NB4 (cell line): ENCODE data around the gene BPHL.
"Not testable (repeated sequence)": the region's sequence is repeated elsewhere in the genome, so short reads cannot be mapped to it uniquely, and the experiment has no call there.

Source experiments
- CTCF ChIP-seq: IDR thresholded peaks from one replicate; pipeline ENCODE4 v1.5.1; 2012; ENCODE audit warnings: low read depth, low read length
- MAX ChIP-seq: IDR thresholded peaks from 2 replicates; pipeline ENCODE4 v1.6.1; 2011; ENCODE audit warnings: low read depth, low read length
- MYC ChIP-seq: IDR thresholded peaks from 2 replicates; pipeline ENCODE4 v1.6.1; 2011; ENCODE audit warnings: low read depth, low read length
- POLR2A ChIP-seq: IDR thresholded peaks from 2 replicates; pipeline ENCODE4 v1.6.1; 2011; ENCODE audit warnings: mild to moderate bottlenecking; ENCODE audit not compliant: insufficient read length; ENCODE audit errors: extremely low read depth

GRCh38 chr6:3166535-3167225 is 48.2 kb downstream of the BPHL start:
- TF ChIP-seq MAX, POLR2A, CTCF, MYC: not testable (repeated sequence)
